Measurements from ENCODE around the gene MAGOHB. TPM values are rescaled to one million over a fixed set of nuclear protein-coding genes. Genes with fewer than 3 reads are reported as not detected.

The MAGOHB gene
- total and polyA plus RNA-seq, 2 of the 13 experiments (the other 11 are each of a cell fraction or from before 2014, with no cell fraction given): 7.0 to 49.8 TPM

GRCh38 chr12:10624605-10625004 lies 11.2 kb upstream of the MAGOHB start (continued):
- TF ChIP-seq, protein P1, sequence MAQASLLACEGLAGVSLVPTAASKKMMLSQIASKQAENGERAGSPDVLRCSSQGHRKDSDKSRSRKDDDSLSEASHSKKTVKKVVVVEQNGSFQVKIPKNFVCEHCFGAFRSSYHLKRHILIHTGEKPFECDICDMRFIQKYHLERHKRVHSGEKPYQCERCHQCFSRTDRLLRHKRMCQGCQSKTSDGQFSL (CRISPR knock-in tag; IDR thresholded peaks at IDR 0.05): no peak
- TF ChIP-seq AKAP8 (CRISPR knock-in tag; IDR thresholded peaks at IDR 0.05): no peak
- no peak for TF ChIP-seq NR2F2 (IDR thresholded peaks at IDR 0.05; ENCODE audit: borderline replicate concordance, low read depth)
- TF ChIP-seq ERF (CRISPR knock-in tag; IDR thresholded peaks at IDR 0.05): no peak
- TF ChIP-seq TSC22D2 (CRISPR knock-in tag; IDR thresholded peaks at IDR 0.05; ENCODE audit: borderline replicate concordance): no peak
- TF ChIP-seq ZNF749 (CRISPR knock-in tag; IDR thresholded peaks at IDR 0.05; ENCODE audit: borderline replicate concordance): no peak
- TF ChIP-seq TOPORS (CRISPR knock-in tag; IDR thresholded peaks at IDR 0.05): no peak
- TF ChIP-seq HNF1A (IDR thresholded peaks at IDR 0.05; ENCODE audit: low read depth): no peak
- TF ChIP-seq HNF1A (CRISPR knock-in tag; IDR thresholded peaks at IDR 0.05; ENCODE audit: borderline replicate concordance): no peak
- TF ChIP-seq ZNF556 (CRISPR knock-in tag; IDR thresholded peaks at IDR 0.05; ENCODE audit: borderline replicate concordance): no peak
- TF ChIP-seq TGIF2 (CRISPR knock-in tag; IDR thresholded peaks at IDR 0.05): no peak

All from HepG2 (cell line).